Stomach (tissue), 4 donors: ENCODE measurements around the gene PURB.

Source experiments
- CTCF ChIP-seq, 7 experiments: fragments of 450-650 bp in 4 of 7; fragments of 200-600 bp in 3 of 7; sonication (generic) in 3 of 7; IDR thresholded peaks; one replicate each; pipeline ENCODE4 v1.5.1; 2016 to 2019; ENCODE audit warnings: antibody characterized with exemption in 7 of 7, control low read depth in 2 of 7, mild to moderate bottlenecking in 1 of 7
- EP300 ChIP-seq: sonication (generic); formaldehyde crosslinking; IDR thresholded peaks from one replicate; pipeline ENCODE4 v1.6.1; 2017; ENCODE audit warnings: antibody characterized with exemption
- POLR2A ChIP-seq, 4 donors: fragments of 450-650 bp; IDR thresholded peaks; one replicate each; pipeline ENCODE4 v1.6.1; 2016; ENCODE audit warnings: antibody characterized with exemption in 4 of 4, control low read depth in 2 of 4, mild to moderate bottlenecking in 1 of 4, moderate library complexity in 1 of 4
- POLR2AphosphoS5 ChIP-seq, 3 donors: sonication (generic); formaldehyde crosslinking; IDR thresholded peaks; one replicate each; pipeline ENCODE4 v1.6.1; 2016; ENCODE audit warnings: antibody characterized with exemption in 3 of 3

GRCh38 chr7:44827567-44827966 is 57.8 kb downstream of the PURB start:
- TF ChIP-seq EP300 (no peak), CTCF (IDR thresholded peaks at IDR 0.05) (no peak), POLR2A (IDR thresholded peaks at IDR 0.05) (no peak), POLR2AphosphoS5 (IDR thresholded peaks at IDR 0.05) (no peak)
